WI38 (cell line): ENCODE measurements around the gene UBE2E3.

Experiments used
- H3K4me3 ChIP-seq: 2 replicates; pipeline ENCODE4 v1.5.1; 2011; ENCODE audit warnings: low read depth, mild to moderate bottlenecking, control low read depth, low read length
- TF ChIP-seq, protein P1 (sequence below): IDR thresholded peaks from 2 replicates; pipeline ENCODE4 v1.5.1; 2012; ENCODE audit warnings: low read depth, mild to moderate bottlenecking, control low read depth, low read length

The UBE2E3 gene

DNA sequence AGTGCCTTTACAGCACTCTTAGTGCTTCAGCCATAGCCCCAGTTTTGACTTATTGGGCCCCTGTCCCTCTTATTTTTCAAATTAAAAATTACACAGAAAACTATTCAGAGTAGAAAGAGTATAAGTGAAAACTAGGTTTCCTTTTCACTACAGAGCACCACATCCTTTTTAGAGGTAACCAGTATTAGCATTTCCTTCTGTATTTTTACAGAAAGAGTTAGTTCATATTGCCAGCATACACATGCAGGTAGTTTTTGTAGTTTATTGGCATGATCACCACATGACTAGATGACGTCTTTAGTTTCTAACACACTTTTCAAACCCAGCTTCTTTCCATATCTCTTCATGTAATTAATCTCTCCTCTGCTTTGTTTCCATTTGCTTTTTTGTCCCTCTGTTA is 66.4 kb downstream of the UBE2E3 start:
- TF ChIP-seq, protein P1, sequence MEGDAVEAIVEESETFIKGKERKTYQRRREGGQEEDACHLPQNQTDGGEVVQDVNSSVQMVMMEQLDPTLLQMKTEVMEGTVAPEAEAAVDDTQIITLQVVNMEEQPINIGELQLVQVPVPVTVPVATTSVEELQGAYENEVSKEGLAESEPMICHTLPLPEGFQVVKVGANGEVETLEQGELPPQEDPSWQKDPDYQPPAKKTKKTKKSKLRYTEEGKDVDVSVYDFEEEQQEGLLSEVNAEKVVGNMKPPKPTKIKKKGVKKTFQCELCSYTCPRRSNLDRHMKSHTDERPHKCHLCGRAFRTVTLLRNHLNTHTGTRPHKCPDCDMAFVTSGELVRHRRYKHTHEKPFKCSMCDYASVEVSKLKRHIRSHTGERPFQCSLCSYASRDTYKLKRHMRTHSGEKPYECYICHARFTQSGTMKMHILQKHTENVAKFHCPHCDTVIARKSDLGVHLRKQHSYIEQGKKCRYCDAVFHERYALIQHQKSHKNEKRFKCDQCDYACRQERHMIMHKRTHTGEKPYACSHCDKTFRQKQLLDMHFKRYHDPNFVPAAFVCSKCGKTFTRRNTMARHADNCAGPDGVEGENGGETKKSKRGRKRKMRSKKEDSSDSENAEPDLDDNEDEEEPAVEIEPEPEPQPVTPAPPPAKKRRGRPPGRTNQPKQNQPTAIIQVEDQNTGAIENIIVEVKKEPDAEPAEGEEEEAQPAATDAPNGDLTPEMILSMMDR = no peak
- H3K4me3 ChIP-seq = no peak overlapping the region

DNA sequence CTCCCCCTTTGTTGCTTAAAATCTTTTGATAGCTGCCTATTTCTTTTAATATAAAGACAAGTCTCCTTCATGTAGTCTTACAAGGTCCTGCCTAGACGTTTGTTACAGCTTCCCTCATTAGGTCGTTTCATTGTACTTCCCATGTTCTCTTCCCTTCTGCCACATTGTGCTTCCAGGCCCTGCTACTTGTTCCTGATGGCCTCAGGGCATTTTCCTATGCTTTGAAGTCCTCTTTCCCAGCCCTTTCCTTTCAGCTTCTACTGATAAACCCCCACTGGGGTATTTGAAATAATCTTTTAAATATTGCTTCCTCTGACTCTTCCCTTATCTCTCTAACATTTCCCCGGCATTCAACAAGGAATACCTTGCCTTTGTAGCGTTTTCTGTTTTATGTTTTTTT is 67.4 kb downstream of the UBE2E3 start:
- no peak overlapping the region for H3K4me3 ChIP-seq
- TF ChIP-seq, protein P1 = no peak

DNA sequence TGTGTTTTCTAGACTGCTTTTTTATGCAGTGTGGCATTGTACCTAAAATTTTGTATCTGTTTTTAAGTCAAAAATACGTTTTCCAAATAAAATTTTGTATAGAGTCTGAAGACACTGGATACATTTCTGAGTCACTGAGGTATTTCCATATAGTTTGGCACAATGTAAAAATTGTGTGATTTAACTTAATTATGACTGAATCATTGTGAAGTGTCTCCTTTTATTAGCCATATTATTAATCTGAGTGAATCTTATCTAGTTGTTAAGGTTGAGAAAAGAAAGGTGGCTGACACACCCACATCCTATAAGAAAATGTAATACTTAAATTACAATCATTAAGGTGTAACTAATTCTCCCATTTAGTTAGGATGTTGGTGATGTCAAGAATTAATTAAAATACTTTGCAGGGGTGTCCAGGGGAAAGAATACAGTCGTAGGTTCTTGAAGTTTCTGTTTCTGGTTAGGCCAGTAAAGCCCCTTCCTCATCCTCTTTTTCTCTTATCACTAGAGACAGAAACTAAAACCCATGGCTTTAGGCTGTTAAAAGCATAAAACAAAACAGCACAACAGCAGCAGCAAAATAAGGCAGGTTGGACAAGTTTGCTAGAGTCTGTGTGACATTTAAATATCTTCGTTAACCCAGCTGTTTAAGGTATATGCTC is 71.6 kb downstream of the UBE2E3 start:
- no peak overlapping the region for H3K4me3 ChIP-seq

DNA sequence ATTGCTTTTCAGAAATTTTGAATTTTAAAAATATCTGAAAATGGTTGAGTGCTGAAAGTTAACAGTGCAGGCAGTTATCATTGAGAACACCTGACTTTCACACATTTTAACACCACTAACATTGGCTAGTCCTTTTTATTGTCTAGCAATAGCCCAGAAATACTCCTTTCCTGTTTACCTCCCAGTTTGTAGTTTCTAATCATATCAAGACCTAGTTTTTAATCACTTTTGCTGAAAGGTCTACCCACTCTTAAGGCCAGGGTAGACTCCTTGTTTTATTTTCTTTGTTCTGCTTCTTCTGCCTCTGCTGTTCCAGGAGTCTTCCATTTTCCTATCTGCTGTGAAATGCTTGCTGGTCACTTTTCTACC is 72.1 kb downstream of the UBE2E3 start:
- TF ChIP-seq, protein P1 = no peak
- no peak overlapping the region for H3K4me3 ChIP-seq

More for the DNA sequence above, 71.6 kb downstream of the UBE2E3 start:
- TF ChIP-seq, protein P1 = no peak

DNA sequence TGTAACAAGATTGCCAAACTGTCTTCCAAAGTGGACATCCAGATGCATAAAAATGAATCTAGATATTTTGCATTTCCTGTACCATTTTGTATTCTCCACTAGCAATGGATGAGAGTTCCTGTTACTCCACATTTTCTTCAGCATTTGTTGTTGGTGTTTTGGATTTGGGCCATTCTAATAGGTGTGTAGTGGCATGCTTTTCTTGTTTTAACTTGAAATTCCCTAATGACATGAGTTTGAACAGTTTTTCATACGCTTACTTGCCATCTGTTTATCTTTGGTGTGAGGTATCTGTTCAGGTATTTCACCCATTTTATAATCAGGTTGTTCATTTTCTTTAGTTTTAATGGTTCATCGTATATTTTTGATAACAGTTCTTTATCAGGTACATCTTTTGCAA is 73.9 kb downstream of the UBE2E3 start:
- TF ChIP-seq, protein P1 = no peak
- no peak overlapping the region for H3K4me3 ChIP-seq

DNA sequence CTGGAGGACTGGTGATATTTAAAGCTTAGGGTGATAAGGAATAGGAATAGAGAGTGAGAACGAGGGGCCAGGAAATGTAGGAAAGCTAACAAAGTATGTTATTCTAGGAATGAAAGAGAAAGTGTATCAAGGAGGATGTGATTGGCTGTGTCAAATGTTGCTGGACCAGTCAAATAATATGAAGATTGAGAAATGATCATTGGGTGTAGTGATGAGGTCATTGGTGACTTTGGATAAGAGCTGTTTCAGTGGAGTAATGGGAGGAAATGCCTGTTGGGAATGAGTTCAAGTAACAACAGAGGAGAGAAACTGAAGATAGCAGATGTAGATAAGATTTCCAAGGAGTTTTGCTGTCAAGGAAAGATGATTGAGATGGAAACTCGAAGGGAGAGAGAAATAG is 74.4 kb downstream of the UBE2E3 start:
- TF ChIP-seq, protein P1 = no peak
- no peak overlapping the region for H3K4me3 ChIP-seq

DNA sequence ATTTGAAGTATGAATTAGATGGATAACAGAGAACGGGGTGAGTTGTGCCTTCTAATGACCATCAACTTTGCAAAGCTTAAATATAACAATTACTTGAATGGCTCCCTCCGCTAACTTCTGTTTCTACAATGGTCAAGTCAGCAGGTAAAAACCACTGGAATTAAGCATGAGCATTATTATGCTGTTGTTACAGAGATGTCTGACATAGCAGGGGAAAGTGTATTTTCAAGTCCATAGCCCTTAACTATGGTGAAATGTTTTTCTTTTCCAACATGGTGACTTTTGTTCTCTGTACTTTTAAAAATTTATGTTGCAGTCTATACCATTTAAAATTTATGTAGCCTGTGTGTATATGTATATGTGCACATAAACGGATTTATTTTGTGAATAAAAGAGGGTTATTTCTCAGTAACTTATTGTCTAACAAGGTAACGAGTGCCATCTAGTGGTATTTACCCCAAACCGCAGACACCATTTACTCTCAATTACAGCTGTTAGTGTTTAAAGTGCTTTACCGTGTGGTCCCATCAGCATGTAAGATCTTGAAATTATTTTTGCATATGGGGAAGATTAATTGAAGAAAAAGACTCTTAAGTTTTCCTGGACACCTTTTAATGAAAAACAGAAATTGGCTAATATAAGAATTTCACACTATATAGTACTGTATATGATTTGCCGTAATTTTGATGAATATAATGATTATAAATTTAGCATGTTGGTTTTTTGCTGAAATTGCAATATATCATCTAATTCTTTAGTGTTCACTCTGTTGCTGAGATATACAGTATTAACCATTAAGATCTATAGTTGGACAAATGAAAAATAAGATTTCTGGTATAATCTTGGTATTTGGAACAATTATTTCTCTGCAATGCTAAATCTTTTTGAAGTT is 78.2 kb downstream of the UBE2E3 start:
- TF ChIP-seq, protein P1 = no peak
- no peak overlapping the region for H3K4me3 ChIP-seq
